HG02763 (cell line): ENCODE data around the gene DDX28.
"Not testable (repeated sequence)": the region's sequence is repeated elsewhere in the genome, so short reads cannot be mapped to it uniquely, and the experiment has no call there.

ENCODE experiments used
- ATAC-seq: cut with Tn5 transposase; IDR thresholded peaks from one replicate; pipeline ENCODE4 v1.9.1; 2021; ENCODE audit warnings: mild to moderate bottlenecking, moderate library complexity; ENCODE audit not compliant: unreplicated experiment

DDX28 gene

DNA sequence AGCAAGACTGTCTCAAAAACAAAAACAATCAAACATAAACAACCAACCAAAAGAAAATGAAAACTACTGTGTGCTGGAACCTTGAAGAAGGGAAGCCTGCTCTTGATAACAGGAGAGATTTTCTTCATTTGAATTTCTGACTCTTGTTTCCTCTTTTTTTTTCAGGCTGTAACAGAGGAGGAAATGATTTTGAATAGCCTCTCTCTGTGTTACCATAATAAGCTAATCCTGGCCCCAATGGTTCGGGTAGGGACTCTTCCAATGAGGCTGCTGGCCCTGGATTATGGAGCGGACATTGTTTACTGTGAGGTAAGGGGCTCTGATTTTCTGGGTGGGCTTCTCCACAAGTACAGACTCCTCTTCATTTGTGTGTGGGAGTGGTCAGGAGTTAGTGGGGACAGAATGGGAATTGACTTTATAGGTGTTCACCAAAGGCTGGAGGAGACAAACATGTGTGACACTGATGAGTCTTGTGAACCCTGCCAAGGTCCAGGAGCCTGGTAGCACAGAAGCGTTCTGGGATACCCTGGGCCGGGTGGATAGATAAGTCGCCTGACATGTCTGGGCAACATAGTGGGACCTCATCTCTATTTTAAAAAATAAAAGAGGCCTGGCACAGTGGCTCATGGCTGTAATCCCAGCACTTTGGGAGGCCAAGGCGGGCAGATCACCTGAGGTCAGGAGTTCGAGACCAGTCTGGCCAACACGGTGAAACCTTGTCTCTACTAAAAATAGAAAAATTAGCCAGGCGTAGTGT is 15.0 kb upstream of the DDX28 start:
- no peak for ATAC-seq

DNA sequence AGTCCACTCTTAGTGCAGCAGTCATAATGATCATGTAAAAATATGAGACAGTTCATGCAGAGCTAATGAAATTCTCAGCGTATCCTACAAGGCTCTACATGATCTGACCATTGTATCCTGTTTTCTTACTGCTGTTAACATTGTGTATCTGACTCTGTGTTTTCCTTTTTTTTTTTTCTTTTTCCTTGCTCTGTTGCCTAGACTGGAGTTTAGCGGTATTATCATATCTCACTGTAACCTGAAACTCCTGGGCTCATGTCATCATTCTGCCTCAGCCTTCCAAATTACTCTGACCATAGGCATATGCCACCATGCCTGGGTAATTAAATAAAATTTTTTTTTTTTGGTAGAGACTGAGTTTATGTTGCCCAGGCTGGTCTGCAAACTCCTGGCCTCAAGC is 12.2 kb upstream of the DDX28 start:
- no peak for ATAC-seq

DNA sequence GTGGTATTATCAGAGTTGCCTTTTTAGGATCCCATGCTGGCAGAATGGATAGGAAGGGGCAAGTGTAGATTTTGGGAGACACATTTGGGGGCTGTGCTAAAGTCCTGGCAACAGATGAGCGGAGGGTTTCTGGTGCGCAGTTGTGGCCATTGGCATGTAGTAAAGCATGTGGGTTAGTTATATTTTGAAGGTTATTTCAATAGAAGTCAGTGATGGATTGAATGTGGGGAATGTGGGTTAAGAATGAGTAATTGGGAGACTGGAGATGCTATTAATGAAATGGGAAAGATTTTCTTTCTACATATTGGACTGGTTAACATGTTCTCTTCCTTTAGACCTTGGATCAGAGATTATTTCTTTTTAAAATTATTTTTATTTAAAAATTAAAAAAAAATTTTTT is 10.1 kb upstream of the DDX28 start:
- no peak for ATAC-seq

DNA sequence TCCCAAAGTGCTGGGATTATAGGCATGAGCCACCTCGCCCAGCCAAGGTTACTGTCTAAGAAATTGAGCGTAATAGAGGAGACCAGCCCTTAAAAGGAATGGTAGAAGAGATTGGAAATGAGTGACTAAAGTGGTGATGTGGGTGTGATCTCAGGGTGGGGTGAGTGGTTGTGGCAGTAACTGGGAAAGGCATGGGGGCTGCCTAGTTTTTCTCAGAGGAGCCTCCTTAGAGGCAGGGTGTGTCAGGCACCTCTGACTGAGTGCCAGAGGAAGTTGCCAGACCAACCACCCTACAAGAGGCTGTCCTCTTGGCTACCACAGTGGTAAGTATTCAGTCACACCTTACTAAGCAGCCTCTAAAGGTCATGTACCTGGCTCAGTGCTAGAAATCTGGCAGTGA is 8.9 kb upstream of the DDX28 start:
- no peak for ATAC-seq

DNA sequence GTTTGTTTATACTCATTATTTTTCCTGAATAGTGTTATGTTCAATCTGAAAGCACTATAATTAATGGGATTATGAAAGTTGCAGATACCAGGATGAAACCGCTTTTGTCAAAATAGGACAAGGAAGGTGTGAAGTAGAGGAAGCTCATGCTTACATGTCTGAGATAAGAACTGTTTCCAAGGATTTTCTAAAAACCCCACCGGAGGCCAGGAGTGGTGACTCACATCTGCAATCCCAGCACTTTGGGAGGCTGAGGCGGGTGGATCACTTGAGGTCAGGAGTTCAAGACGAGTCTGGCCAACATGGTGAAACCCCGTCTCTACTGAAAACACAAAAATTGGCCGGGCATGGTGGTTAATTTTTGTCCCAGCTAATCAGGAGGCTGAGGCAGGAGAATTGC is 7.1 kb upstream of the DDX28 start:
- not testable (repeated sequence) for ATAC-seq

DNA sequence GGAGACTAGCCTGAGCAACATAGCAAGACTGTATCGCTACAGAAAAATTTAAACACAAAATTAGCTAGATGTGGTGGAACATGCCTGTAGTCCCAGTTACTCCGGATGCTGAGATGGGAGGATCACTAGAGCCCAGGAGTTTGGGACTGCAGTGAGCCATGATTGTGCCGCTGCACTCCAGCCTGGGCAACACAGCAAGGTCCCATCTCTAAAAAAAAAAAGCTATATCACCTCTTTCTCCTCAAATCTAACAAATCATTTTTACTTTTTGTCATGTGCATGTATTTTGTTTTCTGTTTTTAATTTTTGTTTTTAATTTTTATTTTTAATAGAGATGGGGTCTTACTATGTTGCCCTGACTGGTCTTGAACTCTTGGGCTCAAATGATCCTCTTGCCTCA is 6.0 kb upstream of the DDX28 start:
- ATAC-seq = no peak

DNA sequence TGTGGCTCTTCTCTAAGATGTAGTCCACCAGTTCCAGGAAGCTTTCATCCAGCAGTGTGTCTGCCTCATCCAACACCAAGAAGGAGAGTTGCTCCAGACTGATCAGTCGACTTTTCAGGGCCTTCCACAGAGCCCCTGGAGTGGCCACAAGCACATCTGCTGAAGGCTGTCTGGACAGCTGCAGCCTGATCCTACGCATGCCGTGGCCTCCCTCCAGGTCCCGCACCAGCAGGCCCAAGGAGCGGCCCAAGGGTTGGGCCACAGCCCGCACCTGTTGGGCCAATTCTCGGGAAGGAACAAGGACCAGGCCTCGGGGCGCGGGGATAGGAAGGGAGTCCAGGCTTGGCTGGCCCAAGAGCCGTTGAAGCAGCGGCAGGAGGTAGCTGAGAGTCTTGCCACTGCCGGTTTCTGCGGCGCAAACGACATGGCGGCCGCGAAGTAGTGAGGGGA is 729 bp downstream of the DDX28 start:
- ATAC-seq = peak; percentile 13

DNA sequence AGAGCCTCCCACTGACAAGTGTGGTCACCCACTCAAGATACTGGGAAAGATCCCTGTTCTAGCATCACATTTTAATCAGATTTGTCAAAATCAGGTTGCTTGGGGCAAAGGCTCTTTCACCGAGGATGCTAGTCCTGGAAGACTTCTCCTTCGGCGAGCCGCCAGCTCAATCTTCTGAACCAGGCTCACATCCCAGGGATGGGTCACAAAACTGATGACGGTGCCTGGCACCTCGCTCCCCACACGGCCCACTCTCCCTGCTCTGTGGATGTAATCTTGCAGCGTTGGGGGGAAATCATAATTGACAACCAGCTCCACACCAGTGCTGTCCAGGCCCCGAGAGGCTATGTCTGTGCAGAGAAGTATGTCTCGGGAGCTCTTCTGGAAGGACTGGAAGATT is 1.5 kb downstream of the DDX28 start:
- no peak for ATAC-seq

DNA sequence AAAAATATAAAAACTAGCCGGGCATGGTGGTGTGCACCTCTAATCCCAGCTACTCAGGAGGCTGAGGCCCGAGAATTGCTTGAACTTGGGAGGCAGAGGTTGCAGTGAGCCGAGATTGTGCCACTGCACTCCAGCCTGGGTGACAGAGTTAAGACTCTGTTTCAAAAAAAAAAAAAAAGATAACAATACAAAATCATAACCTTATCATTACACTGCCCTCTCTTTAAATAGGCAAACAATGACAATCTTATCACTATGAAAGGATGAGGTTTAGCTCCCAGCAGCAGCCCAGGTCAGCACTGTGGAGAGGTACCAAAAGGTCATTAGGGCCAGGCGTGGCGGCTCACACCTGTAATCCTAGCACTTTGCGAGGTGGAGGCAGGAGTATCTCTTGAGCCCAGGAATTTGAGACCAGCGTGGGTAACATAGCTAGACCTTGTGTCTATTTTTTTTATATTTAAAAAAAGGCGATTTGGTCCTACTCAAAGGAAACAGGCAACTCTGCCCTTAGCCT is 3.8 kb downstream of the DDX28 start:
- no peak for ATAC-seq

DNA sequence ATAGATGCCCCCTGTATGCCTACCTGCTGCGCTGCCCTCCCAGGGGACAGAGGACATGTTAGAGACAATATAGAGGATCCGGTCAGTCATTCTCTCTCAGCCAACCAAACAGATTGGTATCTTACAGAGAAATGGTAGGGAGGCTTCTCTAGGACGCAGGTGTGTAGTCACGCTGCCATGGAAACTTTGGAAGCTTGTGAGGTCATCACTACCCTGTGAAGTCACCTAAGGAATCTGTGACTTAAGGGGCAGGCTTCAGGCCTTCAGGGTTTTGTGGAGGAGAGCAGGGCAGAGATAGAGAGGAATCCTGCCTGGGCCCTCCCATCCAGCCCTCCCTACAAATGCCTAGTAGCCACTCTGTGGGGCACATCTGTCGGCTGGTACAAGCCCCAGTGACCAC is 7.4 kb downstream of the DDX28 start, which contains the start of gene DPEP2NB:
TSS of gene DPEP2NB (minus strand) at position 231 of the 400 bp plus-strand sequence. CDS start at position 90, 141 bp downstream.
- no peak for ATAC-seq

DNA sequence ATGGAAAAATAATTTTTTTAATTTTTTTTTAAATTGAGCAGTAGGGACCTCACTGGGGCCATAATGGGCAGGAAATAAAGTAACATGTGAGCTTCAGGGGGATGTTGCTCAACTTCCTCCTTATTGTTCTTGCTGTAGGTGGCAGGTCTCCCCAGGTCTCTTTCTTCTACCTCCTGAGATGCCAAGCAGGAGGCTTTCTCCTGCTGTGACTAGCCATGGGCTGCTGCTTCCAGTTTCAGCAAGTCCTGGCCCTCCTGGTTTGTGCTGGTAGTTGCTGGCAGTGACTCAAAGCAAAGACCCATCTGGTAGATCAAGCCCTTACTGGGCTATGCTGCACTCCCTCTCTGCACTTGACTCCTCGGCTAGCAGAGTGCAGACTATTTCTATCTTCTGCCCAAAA is 9.6 kb downstream of the DDX28 start:
- ATAC-seq = no peak

DNA sequence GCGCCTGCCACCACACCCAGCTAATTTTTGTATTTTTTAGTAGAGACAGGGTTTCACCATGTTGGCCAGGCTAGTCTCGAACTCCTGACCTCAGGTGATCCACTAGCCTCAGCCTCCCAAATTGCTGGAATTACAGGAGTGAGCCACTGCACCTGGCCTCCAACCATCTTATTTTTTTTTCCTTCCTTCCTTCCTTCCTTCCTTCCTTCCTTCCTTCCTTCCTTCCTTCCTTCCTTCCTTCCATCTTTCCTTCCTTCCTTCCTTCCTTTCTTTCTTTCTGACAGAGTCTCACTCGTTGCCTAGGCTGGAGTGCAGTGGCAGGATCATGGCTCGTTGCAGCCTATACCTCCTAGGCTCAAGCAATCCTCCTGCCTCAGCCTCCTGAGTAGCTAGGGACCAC is 13.2 kb downstream of the DDX28 start:
- ATAC-seq = not testable (repeated sequence)

DNA sequence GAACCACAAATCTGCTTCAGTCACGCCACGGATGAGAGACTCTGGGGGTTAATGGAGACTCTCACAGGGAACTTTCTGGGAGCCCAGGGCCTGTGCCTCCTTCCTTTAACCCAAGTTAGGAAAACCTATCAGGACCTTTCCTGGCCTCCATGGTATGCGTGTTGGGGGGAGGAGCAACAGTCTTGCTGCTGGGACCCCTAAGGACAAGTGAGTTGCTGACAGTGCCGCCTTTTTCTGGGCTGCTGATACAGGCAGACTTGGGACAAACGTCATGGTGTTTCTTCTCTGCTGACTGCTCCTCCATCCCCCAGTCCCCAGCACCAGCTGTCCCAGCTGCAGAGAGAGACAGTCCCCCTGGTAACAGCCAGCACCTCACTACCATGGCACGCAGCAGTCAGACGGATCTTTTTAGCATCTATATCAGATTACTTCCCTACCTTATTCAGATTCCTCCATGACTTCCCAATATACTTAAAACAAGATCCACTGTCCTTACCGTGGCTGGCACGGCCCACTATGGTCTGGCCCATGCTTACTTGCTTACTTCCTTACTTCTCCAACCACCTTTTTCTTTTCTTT is 13.8 kb downstream of the DDX28 start:
- no peak for ATAC-seq

DNA sequence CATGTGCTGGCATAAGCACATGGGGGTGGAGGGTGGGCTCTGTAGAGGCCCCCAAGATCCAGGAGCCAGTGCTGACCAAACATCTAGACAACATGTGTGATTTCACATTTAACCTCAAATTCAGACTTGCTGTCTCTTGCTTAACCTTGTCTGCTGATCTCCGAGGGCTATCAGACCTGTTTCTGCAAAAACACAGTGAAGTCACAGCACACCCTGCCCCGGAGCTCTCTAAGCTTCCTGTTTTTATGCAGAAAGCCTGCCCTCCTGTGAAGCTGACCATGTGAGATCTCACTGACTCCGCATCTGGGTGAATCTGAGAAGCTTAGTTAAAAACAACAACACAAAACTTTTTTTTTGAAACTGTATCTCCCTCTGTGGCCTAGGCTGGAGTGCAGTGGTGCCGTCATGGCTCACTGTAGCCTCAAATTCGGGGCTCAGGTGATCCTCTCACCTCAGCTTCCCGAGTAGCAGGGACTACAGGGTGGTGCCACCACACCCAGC is 17.2 kb downstream of the DDX28 start:
- no peak for ATAC-seq

DNA sequence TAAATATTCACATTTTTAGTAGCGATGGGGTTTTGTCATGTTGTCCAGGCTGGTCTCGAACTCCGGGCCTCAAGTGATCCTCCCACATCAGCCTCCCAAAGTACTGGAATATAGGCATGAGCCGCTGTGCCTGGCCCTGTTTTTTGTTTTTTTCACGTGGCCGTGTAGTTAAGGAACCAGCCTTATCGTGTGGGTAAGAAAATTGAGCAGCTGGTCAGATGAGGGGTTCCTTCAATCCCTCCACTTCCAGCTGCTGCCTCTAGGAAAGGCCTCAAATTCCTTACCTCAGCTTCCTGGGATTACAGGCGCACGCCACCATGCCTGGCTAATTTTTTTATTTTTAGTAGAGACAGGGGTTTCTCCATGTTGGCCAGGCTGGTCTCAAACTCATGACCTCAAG is 17.8 kb downstream of the DDX28 start:
- no peak for ATAC-seq

DNA sequence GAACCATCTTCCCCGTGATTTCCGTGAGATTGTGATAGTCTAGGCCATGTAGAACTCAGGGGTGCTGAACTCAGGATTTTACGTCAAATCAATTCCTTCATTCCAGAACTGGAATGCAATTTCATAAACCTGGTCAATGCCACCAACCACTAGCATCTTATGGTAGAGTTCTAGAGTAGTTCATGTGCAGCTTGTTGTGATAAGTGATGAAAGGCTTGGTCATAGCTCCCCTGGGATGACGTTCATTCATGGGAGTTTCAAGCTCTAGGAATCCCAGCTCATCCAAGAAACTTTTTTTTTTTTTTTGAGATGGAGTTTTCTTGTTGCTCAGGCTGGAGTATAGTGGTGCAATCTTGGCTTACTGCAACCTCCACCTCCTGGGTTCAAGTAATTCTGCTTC is 20.0 kb downstream of the DDX28 start:
- no peak for ATAC-seq

DNA sequence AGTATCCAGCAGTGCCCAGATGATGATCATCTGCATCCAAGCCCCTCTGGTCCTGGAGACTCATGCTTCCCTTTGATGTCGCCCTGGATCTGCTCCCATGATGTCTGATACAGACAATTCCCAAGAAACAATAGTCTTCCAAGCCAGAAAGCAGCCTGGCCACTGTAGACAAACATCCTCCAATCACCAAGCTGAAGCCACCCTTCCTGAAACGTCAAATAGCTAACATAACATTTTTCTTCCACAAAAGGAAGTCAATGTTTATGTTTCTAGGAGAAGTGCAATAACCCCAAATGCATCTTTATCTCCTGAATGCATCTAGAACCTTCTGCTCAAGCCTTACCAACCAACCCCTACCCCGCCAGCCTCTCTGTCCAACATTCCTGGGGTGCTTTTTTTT is 22.6 kb downstream of the DDX28 start:
- no peak for ATAC-seq

DNA sequence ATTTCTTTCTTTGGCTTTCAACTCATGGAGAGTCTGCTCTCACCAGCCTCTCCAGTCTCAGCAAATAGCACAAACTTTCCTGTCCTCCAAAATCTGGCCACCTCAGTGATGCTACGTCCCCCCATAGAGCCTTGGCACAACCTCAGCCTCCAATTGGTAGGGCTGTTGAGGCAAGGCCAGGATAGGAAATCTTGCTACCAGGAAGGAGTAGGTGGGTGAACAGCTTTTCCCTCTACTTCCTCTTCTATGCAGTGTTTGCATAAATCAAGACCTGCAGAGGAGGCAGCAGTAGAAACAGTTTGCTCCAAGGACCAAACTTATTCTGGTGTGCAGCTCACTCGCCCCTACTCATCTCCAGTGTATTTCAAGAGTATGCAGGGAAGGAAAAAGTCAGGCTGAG is 23.0 kb downstream of the DDX28 start:
- ATAC-seq = no peak

DNA sequence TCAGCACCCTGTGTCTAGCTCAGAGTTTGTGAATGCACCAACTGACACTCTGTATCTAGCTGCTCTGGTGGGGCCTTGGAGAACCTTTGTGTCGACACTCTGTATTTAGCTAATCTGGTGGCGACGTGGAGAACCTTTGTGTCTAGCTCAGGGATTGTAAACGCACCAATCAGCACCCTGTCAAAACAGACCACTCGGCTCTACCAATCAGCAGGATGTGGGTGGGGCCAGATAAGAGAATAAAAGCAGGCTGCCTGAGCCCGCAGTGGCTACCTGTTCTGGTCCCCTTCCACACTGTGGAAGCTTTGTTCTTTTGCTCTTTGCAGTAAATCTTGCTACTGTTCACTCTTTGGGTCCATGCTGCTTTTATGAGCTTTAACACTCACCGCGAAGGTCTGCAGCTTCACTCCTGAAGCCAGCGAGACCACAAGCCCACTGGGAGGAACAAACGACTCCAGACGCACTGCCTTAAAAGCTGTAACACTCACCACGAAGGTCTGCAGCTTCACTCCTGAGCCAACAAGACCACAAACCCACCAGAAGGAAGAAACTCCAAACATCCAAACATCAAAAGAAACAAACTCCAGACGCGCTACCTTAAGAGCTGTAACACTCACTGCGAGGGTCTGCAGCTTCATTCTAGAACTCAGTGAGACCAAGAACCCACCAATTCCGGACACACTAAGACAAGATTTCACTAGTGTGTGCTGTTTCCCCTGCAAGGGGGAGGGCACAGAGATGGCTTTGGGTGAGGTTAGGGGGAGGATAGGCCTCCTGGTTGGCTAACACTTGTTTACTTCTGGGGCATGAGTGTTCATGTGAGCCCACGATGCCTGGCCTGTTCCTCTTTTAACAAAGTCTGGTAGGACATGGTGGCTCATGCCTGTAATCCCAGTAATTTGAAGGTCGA is 24.0 kb downstream of the DDX28 start, which contains the start of gene DPEP2:
TSS of gene DPEP2 (minus strand) at position 706 of the 910 bp plus-strand sequence. CDS start 6,272 bp downstream, outside the sequence.
- not testable (repeated sequence) for ATAC-seq

DNA sequence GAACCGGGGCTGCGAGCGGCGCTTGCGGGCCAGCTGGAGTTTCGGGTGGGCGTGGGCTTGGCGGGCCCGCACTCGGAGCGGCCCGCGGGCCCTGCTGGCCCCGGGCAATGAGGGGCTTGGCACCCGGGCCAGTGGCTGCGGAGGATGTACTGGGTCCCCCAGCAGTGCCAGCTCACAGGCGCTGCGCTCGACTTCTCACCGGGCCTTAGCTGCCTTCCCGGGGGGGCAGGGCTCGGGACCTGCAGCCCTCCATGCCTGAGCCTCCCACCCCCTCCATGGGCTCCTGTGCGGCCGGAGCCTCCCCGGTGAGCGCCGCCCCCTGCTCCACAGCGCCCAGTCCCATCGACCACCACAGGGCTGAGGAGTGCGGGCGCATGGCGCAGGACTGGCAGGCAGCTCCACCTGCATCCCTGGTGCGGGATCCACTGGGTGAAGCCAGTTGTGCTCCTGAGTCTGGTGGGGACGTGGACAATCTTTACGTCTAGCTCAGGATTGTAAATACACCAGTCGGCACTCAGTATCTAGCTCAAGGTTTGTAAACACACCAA is 24.7 kb downstream of the DDX28 start:
- ATAC-seq = not testable (repeated sequence)

DNA sequence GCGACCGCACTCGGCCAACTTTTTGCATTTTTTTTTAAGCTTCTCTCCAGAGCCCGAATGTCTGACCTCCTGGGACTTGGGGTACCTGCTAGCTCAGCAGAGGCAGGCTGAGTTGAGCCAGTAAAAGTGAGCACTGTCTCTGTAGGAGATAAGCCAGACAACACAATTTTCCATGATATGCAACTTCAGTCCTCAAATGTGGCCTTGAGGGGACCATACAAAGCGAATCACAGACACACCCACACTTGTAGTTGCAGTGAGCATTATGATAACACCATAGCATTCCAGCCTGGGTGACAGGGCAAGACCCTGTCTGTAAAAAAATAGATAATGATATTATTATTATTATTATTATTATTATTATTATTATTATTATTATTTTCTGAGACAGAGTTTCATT is 26.4 kb downstream of the DDX28 start:
- ATAC-seq = no peak
